HFFc6 (cell line): ENCODE measurements around the gene CDH3. TPM values are rescaled to one million over a fixed set of nuclear protein-coding genes. Genes with fewer than 3 reads are reported as not detected.

ENCODE experiments used
- DNase-seq: peaks from one replicate; pipeline ENCODE4 v3.0.0-alpha.2; 2018
- H3K27ac Mint-ChIP-seq: 2 replicates; pipeline ENCODE4 v1.8.0; 2020; ENCODE audit warnings: mild to moderate bottlenecking, mixed read lengths
- H3K27me3 Mint-ChIP-seq: 2 replicates; pipeline ENCODE4 v1.8.0; 2021; ENCODE audit warnings: mild to moderate bottlenecking, moderate library complexity, mixed read lengths; ENCODE audit not compliant: insufficient read depth
- H3K36me3 Mint-ChIP-seq: 2 replicates; pipeline ENCODE4 v1.8.0; 2021; ENCODE audit warnings: low read depth, mixed read lengths
- H3K4me1 Mint-ChIP-seq: 2 replicates; pipeline ENCODE4 v1.8.0; 2020; ENCODE audit warnings: low read depth, mixed read lengths
- H3K4me3 Mint-ChIP-seq: 2 replicates; pipeline ENCODE4 v1.8.0; 2020; ENCODE audit warnings: mild to moderate bottlenecking, moderate library complexity, mixed read lengths
- H3K9me3 Mint-ChIP-seq: 2 replicates; pipeline ENCODE4 v1.8.0; 2020; ENCODE audit warnings: mild to moderate bottlenecking, mixed read lengths
- total RNA-seq, 6 experiments: library from RNA; stranded (reverse); fragmentation: NEBNext Ultra II Directional; extraction: Animal tissue kit (Norgen Biotek cat#: 25700); gene quantifications; 2 replicates in 1 of 6; 3 replicates in 5 of 6; pipeline ENCODE4 v1.2.3, GENCODE V29; 2021
- TF ChIP-seq, protein P1 (sequence below): fragments of 200-600 bp; sonication (generic); IDR thresholded peaks from 2 replicates; pipeline ENCODE4 v1.5.0; 2021; ENCODE audit warnings: antibody characterized with exemption, mild to moderate bottlenecking

The CDH3 gene
- total RNA-seq, 6 experiments from 2014 or later = 0.10 to 0.36 (median 0.13) TPM; not detected in 2

DNA sequence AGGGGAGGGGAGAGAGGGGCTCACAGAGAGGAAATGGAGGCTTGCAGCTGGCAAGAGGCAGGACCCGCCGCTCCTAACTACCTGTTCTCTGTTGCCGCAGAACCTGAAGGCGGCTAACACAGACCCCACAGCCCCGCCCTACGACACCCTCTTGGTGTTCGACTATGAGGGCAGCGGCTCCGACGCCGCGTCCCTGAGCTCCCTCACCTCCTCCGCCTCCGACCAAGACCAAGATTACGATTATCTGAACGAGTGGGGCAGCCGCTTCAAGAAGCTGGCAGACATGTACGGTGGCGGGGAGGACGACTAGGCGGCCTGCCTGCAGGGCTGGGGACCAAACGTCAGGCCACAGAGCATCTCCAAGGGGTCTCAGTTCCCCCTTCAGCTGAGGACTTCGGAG lies 53.0 kb downstream of the CDH3 start:
- no peaks in the 10 kb centered on the region for H3K36me3 Mint-ChIP-seq
- TF ChIP-seq, protein P1, sequence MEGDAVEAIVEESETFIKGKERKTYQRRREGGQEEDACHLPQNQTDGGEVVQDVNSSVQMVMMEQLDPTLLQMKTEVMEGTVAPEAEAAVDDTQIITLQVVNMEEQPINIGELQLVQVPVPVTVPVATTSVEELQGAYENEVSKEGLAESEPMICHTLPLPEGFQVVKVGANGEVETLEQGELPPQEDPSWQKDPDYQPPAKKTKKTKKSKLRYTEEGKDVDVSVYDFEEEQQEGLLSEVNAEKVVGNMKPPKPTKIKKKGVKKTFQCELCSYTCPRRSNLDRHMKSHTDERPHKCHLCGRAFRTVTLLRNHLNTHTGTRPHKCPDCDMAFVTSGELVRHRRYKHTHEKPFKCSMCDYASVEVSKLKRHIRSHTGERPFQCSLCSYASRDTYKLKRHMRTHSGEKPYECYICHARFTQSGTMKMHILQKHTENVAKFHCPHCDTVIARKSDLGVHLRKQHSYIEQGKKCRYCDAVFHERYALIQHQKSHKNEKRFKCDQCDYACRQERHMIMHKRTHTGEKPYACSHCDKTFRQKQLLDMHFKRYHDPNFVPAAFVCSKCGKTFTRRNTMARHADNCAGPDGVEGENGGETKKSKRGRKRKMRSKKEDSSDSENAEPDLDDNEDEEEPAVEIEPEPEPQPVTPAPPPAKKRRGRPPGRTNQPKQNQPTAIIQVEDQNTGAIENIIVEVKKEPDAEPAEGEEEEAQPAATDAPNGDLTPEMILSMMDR = no peak
- peaks cover 8% of the 10 kb centered on the region for H3K4me1 Mint-ChIP-seq
- DNase-seq = no peak
- H3K27me3 Mint-ChIP-seq = peaks cover 14% of the 10 kb centered on the region
- no peak overlapping the region for H3K27ac Mint-ChIP-seq
- no peak overlapping the region for H3K4me3 Mint-ChIP-seq
- H3K9me3 Mint-ChIP-seq = no peaks in the 10 kb centered on the region

DNA sequence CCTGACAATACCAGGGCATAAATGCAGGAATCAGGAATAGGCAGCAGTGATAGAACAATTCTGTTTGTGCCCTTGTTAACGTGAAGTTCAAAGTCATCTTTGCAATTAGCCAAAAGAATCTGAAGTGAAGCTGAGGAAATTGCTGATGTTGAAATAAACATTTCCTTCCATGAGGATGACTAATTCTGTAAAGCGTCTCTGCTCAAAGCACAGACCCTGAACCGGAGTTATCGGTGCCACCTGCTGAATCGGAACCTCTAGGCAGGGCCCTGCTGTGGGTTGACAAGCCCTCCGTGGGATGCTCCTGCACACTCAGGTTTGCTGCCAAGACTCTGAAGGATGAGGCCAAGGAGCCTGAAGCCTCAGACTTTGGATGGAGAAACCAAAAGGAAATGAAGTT lies 55.0 kb downstream of the CDH3 start:
- H3K9me3 Mint-ChIP-seq = no peaks in the 10 kb centered on the region
- peaks cover 11% of the 10 kb centered on the region for H3K27me3 Mint-ChIP-seq
- no peaks in the 10 kb centered on the region for H3K36me3 Mint-ChIP-seq
- TF ChIP-seq, protein P1 = no peak
- H3K4me1 Mint-ChIP-seq = peaks cover 14% of the 10 kb centered on the region
- DNase-seq = peak; percentile 4
- no peak overlapping the region for H3K4me3 Mint-ChIP-seq
- H3K27ac Mint-ChIP-seq = no peak overlapping the region

DNA sequence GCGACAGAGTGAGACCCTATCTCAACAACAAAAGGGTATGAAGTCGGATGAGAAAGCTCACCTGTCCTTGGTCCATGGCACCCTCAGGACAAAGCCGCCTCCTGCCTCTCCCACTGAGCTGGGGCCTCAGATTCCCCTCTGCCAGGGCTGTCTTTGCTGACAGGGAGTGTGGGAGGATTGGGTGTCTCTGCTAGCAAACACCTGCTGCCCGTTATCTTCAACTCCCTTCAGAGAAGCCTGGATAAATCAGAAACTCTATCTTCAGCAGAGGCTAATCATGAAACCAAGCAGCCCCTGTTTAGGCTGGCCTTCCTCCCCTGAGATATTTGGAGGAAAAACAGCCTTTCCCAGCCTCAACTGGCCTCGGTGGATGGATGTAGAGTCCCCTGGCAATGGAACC lies 55.7 kb downstream of the CDH3 start:
- TF ChIP-seq, protein P1 = no peak
- no peaks in the 10 kb centered on the region for H3K36me3 Mint-ChIP-seq
- H3K4me3 Mint-ChIP-seq = no peak overlapping the region
- peaks cover 14% of the 10 kb centered on the region for H3K4me1 Mint-ChIP-seq
- no peak overlapping the region for H3K27ac Mint-ChIP-seq
- H3K9me3 Mint-ChIP-seq = no peaks in the 10 kb centered on the region
- no peak for DNase-seq
- peaks cover 10% of the 10 kb centered on the region for H3K27me3 Mint-ChIP-seq

DNA sequence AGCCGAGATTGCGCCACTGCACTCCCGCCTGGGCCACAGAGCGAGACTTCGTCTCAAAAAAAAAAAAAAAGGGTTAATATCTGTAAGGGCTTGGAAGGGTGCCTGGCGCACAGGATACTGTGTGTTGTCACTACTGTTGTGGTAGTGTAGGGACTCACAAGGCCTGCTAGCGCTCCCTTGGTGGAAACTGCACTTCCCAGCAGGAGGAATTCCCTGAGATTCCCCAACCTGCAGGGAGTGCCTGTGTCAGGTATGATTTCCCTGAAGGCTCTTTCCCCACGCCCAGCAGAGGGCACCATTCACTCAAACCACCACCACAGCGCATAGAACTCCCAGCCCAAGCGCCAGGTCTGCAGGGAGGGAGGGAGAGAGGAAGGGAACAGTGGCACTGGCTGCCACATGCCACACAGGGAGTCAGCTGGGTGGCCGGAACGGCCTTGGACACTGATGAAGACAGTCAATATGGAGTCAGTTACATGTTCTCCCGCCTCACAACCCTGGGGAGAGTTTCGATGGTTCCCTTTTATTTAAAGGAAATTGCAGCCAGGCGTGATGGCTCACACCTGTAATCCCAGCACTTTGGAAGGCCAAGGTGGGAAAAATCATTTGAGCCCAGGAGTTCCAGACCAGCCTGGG lies 59.2 kb downstream of the CDH3 start:
- no peaks in the 10 kb centered on the region for H3K36me3 Mint-ChIP-seq
- H3K27ac Mint-ChIP-seq = no peak overlapping the region
- no peaks in the 10 kb centered on the region for H3K9me3 Mint-ChIP-seq
- TF ChIP-seq, protein P1 = peak; percentile 87
- H3K27me3 Mint-ChIP-seq = peaks cover 11% of the 10 kb centered on the region
- peaks cover 20% of the 10 kb centered on the region for H3K4me1 Mint-ChIP-seq
- H3K4me3 Mint-ChIP-seq = no peak overlapping the region
- peak; percentile 63 for DNase-seq

DNA sequence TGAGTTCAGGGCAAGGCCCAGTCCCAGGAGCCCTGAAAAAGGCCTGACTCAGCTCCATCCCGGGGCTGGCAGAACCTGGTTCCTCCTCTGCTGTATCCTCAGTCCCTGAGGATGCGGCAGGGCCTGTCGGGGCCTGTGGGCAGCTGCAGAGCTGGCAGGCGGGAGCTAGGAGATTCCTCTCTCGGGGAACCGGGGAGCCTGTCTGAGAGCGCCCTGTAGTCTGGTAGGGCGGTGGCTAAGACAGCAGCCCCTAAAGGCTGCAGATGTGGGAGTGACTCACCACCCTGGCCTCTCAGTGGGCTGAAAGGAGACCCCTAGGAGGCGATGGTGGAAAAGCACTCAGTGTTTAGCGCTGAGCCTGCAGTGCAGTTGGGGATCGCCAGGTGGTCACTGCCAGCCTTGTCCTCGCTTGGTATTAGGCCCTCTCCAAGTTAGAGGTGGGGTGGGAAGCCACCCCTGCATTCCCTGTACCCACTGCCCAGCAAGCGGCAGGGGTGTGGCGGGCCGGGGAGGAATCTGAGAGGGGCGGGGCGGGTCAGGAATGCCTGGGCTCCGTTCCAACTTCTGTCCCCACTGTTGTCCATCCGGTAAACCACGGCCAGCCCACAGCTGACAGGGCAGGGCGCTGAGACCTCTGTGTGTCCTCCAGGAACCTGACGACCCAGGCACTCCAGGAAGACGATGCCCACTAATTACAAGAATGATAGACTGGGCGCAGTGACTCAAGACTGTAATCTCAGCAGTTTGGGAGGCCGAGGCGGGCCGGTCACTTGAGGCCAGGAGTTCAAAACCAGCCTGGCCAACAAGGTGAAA lies 62.4 kb downstream of the CDH3 start:
- Mint-ChIP-seq H3K27me3 (peaks cover 28% of the 10 kb centered on the region), H3K9me3 (no peaks in the 10 kb centered on the region), H3K4me3 (no peak overlapping the region), H3K36me3 (no peaks in the 10 kb centered on the region), H3K4me1 (peaks cover 17% of the 10 kb centered on the region), H3K27ac (no peak overlapping the region)
- TF ChIP-seq, protein P1 = no peak
- DNase-seq = no peak
